Ramos (cell line): ENCODE measurements around the gene GGT6.

ENCODE experiments used
- in situ Hi-C: fragments of 300-500 bp; cut with MboI; formaldehyde crosslinking; loops from one replicate; pipeline ENCODE4 v1.14.3; 2022; ENCODE audit warnings: low sequenced_read_pairs; ENCODE audit not compliant: unreplicated experiment

The GGT6 gene

DNA sequence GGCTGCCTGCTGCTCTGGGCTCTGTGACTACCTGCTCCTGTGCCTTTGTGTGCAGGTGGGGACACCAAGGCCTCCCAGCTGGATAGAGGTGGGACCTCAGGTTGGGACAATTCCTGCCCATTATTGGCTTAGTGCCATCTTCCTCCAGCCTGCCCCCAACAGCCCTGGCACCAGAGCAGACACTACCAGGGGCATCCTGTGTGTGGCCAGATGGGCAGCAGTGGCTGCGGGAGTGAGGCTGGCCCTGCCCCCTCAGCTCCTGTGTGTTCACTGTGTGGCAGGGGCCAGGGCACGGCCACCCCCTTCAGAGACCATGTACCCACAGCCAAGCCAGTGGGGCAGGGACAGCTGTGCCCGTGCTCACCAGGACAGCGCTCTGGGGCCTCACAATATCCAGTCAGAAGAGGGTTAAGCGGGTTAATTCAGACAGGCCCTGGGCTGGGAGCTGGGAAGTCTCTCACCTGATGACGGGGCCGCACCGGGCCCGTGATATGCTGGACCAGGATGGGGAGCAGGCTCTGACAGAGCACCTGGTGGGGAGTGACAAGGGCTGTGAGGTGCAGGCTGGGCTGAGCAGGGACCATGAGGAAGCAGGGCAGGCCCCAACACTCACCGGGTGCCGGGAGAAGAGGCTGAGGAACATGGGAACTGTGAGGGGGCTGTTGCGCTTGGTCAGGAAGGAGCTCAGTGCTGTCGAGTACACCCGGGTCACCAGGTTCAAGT lies 18.2 kb downstream of the GGT6 start:
- in situ Hi-C loops, result no loop called here

GRCh38 chr17:4541328-4542002 lies 18.9 kb downstream of the GGT6 start:
- in situ Hi-C loops, result no loop called here

DNA sequence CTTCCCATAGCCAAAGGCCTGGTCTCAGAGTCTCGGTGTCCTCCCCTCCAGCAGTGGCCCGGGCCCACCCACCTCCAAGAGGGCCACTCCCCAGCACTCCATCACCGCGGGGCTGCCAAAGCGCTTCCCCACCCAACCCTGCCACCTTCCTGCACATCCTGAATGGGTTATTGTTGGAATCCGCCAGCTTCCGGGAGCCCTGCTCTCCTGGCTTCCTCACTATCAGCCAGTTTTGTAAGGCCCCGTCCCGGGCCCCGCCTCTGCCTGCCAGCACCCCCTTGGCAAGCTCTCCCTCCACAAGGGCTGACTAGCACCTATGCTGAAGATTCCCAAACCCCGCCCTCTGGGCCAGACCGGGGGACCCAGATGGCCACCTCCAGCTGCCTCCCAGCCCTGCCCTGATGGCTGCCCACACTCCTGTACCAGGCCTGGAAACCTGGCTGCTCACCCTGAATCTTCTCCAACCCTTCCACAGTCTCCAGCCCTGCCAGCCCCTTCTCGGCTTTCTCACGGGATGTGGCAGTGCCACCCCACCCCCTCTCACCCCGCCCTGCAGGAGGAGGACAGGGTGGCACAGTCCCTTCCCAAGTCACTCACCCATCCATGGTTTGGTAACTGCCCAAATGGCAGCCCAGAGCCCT lies 19.6 kb downstream of the GGT6 start:
- in situ Hi-C loops, result no loop called here

GRCh38 chr17:4540224-4540651 lies 20.1 kb downstream of the GGT6 start:
- in situ Hi-C loops, result no loop called here

DNA sequence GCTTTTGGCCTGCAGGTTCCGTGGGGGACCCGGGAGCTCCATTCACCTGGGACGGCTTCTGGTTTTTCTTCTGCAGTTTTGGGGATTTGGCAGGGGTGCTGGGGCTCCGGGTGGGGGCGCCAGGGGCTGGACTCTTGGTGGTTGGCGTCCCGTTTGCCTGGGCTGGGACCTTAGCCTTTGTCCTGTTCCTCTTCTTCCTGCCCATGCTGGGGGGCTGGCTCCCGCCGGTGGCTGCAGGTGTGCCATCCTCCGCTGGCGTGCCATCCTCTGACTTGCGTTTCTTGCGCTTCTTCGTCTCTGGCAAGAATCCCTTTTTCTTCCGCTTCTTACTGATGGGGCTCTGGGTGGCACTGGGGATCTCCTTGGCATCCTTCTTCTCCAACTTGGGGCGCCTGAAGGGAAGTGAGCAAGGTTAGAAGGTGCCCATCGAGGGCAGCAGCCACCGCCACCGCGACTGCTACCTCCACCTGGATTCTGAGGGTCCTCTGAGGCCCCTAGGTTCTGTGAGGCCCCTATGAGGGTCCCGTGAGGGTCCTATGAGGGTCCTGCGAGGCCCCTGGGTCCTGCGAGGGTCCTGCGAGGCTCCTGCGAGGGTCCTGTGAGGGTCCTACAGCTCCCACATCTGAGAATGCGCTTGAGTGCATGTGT lies 20.7 kb downstream of the GGT6 start:
- in situ Hi-C loops, result no loop called here

DNA sequence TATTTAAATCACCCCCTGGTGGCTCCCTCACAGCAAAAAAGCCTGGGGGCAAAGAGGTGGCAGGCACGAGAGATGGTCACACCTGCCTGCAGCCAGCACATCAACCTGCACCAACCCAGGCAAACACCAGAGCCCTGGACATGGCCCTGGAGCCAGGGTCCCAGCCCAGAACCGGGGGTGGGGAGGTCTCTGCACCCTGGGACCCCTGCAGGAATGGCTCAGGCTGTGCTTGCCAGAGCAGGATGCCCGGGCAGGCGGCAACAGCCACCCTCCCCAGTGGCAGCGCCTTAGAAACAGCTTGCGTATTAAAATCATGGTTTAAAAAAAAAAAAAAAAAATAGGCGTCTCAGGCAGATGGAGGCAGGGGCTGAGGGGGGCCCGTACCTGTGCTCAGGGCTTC lies 21.4 kb downstream of the GGT6 start:
- in situ Hi-C loops, result no loop called here

GRCh38 chr17:4538236-4539002 lies 22.0 kb downstream of the GGT6 start:
- in situ Hi-C loops, result no loop called here

DNA sequence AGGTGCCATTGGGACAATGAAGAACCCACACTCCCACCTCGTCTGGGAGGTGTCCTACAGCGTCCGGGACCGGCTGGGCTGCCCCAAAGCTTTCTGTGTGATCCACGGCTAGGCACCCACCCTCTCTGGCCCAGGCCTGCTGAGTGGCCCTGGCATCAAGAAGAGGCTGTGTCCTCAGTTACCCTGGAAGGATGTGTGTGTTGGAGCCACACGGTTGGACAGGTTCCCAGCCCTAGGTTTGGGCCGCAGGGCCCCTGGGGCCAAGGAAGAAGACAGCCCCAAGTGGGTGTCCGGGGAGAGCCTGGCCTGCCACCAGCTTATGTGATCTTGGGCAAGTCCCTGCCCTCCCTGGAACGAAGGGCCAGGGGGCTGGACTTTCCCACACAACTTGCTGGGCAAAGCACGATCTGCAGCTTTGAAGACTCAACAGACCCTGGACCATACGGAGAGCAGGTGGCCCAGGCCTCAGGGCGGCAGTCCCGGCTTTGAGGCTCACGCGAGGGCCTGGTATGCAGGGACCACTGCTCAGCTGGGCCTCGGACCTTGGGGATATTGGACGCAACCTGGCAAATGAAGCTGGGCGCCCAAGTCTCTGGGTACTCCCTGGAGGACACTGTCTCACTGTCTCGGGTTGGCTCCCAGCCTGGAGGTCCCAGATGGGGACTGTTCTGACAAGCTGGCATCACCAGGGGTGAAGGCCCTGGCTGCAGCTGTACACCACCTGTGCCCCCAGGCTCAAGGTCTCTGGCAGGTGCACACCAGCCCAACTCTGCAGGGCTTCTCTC lies 22.7 kb downstream of the GGT6 start:
- in situ Hi-C loops, result no loop called here

- in situ Hi-C loops, result no loop called here
Measured at GRCh38 chr17:4536742-4537411, 23.5 kb downstream of the GGT6 start.

DNA sequence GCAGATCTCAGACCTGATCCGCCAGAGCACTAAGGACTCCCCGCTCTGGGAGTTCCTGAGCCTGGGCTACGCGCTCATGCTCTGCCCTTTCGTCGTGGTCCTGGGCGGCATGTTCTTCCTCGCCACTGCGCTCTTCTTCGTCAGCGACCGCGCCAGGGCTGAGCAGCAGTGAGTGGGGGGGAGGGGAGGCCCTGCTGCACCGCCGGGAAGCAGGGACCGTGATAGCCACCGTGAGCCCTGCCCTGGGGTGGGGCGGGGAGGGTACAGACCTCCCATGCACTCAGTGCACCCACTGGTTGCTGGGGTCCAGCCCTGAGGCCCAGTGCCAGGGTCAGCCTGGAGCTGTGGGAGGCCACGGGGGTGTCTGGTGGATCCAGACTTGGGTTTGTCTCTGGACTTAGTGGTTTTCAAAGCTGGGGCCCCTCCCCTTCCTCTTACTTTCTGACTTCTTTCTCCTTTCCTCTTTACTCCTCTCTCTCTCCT lies 24.1 kb downstream of the GGT6 start:
- in situ Hi-C loops, result no loop called here

DNA sequence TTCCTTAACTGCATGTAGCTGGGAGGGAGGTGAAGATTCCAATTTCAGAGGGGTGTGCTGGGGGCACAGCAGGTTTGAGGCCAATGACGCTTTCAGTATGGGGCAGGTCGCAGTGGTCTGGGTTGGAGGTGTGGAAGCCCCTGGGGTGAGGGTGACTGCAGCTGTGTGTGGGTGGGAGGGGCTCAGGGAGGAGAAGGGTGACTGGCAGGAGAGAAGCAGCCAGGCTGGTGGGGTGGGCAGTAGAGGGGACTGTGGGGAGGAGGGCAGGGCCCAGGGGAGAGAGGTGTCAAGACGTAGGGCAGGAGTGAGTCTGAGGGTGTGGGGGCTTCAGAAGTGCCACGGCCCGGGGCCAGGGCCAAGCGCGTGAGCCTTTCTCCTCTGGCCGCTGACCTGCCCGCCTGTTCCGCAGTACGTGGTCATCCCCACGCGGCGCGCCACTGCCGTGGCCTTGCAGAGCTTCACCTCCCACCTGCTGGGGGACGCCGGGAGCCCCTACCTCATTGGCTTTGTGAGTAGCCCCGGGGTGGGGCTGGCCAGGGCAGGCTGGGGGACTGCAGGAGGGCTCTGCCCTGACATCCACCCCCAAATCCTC lies 24.6 kb downstream of the GGT6 start:
- in situ Hi-C loops, result no loop called here

- in situ Hi-C loops, result no loop called here
Measured at GRCh38 chr17:4534928-4535666, 25.3 kb downstream of the GGT6 start.

- in situ Hi-C loops, result no loop called here
Measured at GRCh38 chr17:4534515-4534914, 25.9 kb downstream of the GGT6 start.

GRCh38 chr17:4533523-4534504 lies 26.6 kb downstream of the GGT6 start:
- in situ Hi-C loops, result no loop called here

- in situ Hi-C loops, result no loop called here
Measured at GRCh38 chr17:4532860-4533522, 27.4 kb downstream of the GGT6 start.
